HepG2 (cell line): ENCODE data around the gene NEK11. TPM values are rescaled to one million over a fixed set of nuclear protein-coding genes. Genes with fewer than 3 reads are reported as not detected.

ENCODE experiments used
- ATAC-seq: fragments of 200-7000 bp; cut with Tn5 transposase; 3 replicates; pipeline ENCODE4 v1.9.1; 2020; ENCODE audit warnings: mild to moderate bottlenecking, moderate library complexity
- BruUV-seq: library from RNA; stranded (reverse); fragments of 400-500 nt; replicated peaks from 2 replicates; lab custom pipeline; 2021; lab: Mats Ljungman, UMichigan
- CTCF ChIA-PET: fragments of 300-600 bp; formaldehyde crosslinking; extraction: SDS; loops from one replicate; lab custom pipeline; 2021; ENCODE audit warnings: low total read pairs, inconsistent platforms, low intra/inter-chr PET ratio; lab: Yijun Ruan, JAX
- POLR2A ChIA-PET: fragments of 350-600 bp; sonication (Branson Sonifier 250); formaldehyde crosslinking; loops from one replicate; lab custom pipeline; 2020; ENCODE audit warnings: antibody characterized with exemption, inconsistent platforms; lab: Yijun Ruan, JAX
- DNase-seq: peaks from one replicate; pipeline ENCODE4 v3.0.0-alpha.2; 2015; ENCODE audit warnings: low spot score
- FAIRE-seq: peaks from 3 replicates; lab custom pipeline; 2011; peaks lifted over from hg19 to GRCh38; lab: Jason Lieb, UNC
- H2AFZ ChIP-seq: one replicate; pipeline ENCODE4 v1.6.1; 2011; ENCODE audit warnings: low read length, inconsistent platforms
- H3K27ac ChIP-seq: fragments of 300-600 bp; 3 replicates; pipeline ENCODE4 v1.8.0; 2011; ENCODE audit warnings: mixed run types, mild to moderate bottlenecking, mixed read lengths, low read length, inconsistent platforms; ENCODE audit not compliant: insufficient read depth; ENCODE audit errors: extremely low read length
- H3K27me3 ChIP-seq, 2 experiments: fragments of 200-600 bp in 1 of 2; 2 replicates in 1 of 2; 3 replicates in 1 of 2; pipeline versions ENCODE4 v1.6.0 to v1.8.0; 2011; ENCODE audit warnings: low read length in 2 of 2, mild to moderate bottlenecking in 2 of 2, moderate library complexity in 2 of 2, inconsistent platforms in 1 of 2; ENCODE audit not compliant: insufficient read depth in 2 of 2, control insufficient read depth in 1 of 2
- H3K36me3 ChIP-seq, 2 experiments: fragments of 200-600 bp in 1 of 2; replicated peaks in 1 of 2; 2 replicates in 1 of 2; 3 replicates in 1 of 2; pipeline versions ENCODE4 v1.5.1 to v1.8.0; 2011; ENCODE audit warnings: low read length in 2 of 2, inconsistent platforms in 1 of 2; ENCODE audit not compliant: insufficient read depth in 2 of 2, control insufficient read depth in 1 of 2
- H3K4me1 ChIP-seq: 2 replicates; pipeline ENCODE4 v1.5.1; 2012; ENCODE audit warnings: low read length, inconsistent platforms; ENCODE audit not compliant: insufficient read depth
- H3K4me2 ChIP-seq: 2 replicates; pipeline ENCODE4 v1.6.0; 2011; ENCODE audit warnings: low read depth, low read length, inconsistent platforms
- H3K4me3 ChIP-seq, 3 experiments: fragments of 200-600 bp in 1 of 3; sonication (generic), shearing (Covaris generic) in 1 of 3; replicated peaks in 1 of 3; 2 replicates each; pipeline ENCODE4 v1.5.1; 2011 to 2016; ENCODE audit warnings: low read length in 3 of 3, inconsistent platforms in 2 of 3, low read depth in 2 of 3, mild to moderate bottlenecking in 2 of 3, control low read depth in 1 of 3, mixed read lengths in 1 of 3; ENCODE audit not compliant: insufficient read depth in 1 of 3
- H3K79me2 ChIP-seq: one replicate; pipeline ENCODE4 v1.6.1; 2011; ENCODE audit warnings: low read length, inconsistent platforms; ENCODE audit not compliant: insufficient read depth
- H3K9ac ChIP-seq: 2 replicates; pipeline ENCODE4 v1.6.0; 2011; ENCODE audit warnings: mild to moderate bottlenecking, low read depth, low read length, inconsistent platforms; ENCODE audit not compliant: insufficient read depth
- H3K9me3 ChIP-seq: 2 replicates; pipeline ENCODE4 v1.5.1; 2012; ENCODE audit warnings: mild to moderate bottlenecking, low read length
- H4K20me1 ChIP-seq: 2 replicates; pipeline ENCODE4 v1.6.0; 2011; ENCODE audit warnings: inconsistent platforms, mild to moderate bottlenecking, low read length, moderate library complexity; ENCODE audit not compliant: insufficient read depth
- KAT8 ChIP-seq: IDR thresholded peaks from 2 replicates; pipeline ENCODE4 v1.6.1; 2016; ENCODE audit warnings: missing genetic modification reagents, missing compliant biosample characterization
- LBX2 ChIP-seq: sonication (generic); formaldehyde crosslinking; IDR thresholded peaks from 2 replicates; pipeline ENCODE4 v1.5.0; 2020; ENCODE audit warnings: missing genetic modification reagents, mild to moderate bottlenecking, borderline replicate concordance
- NCOR1 ChIP-seq: fragments of 200-600 bp; sonication (generic); IDR thresholded peaks from 2 replicates; pipeline ENCODE4 v1.7.0; 2017; ENCODE audit warnings: antibody characterized with exemption, low read length, borderline replicate concordance
- SYNCRIP ChIP-seq: fragments of 200-400 bp; formaldehyde crosslinking; IDR thresholded peaks from 2 replicates; pipeline ENCODE4 v1.6.1; 2018; ENCODE audit warnings: mild to moderate bottlenecking, low read depth, low read length; ENCODE audit not compliant: insufficient read depth
- ZNF646 ChIP-seq: sonication (generic); formaldehyde crosslinking; IDR thresholded peaks from 2 replicates; pipeline ENCODE4 v1.9.0; 2021; ENCODE audit warnings: mild to moderate bottlenecking, missing genetic modification reagents
- ZNF710 ChIP-seq: sonication (generic); formaldehyde crosslinking; IDR thresholded peaks from 2 replicates; pipeline ENCODE4 v1.5.0; 2020; ENCODE audit warnings: mild to moderate bottlenecking, missing genetic modification reagents, borderline replicate concordance
- ZNF776 ChIP-seq: sonication (generic); formaldehyde crosslinking; IDR thresholded peaks from 2 replicates; pipeline ENCODE4 v1.4.0; 2020; ENCODE audit warnings: mild to moderate bottlenecking, missing genetic modification reagents
- ZNF780A ChIP-seq: sonication (generic); formaldehyde crosslinking; IDR thresholded peaks from 2 replicates; pipeline ENCODE4 v1.8.0; 2022; ENCODE audit warnings: mild to moderate bottlenecking, missing genetic modification reagents, moderate library complexity
- whole genome bisulfite sequencing: methylation state at CpG from one replicate; pipeline ENCODE4 v1.1.6; 2017; ENCODE audit warnings: low lambda C conversion rate; 5-methylcytosine and 5-hydroxymethylcytosine counted together
- in situ Hi-C: cut with HindIII; loops from 2 replicates; pipeline ENCODE4 v1.10.0; 2017; ENCODE audit warnings: low pct_unique_long_range_greater_than_20kb; ENCODE audit not compliant: extremely low pct_ligation_motif_present
- intact Hi-C: fragments of 100-400 bp; cut with micrococcal nuclease; formaldehyde crosslinking; loops from one replicate; pipeline ENCODE4 v1.10.0; 2022; ENCODE audit not compliant: unreplicated experiment
- polyA plus RNA-seq, 8 experiments: library from polyadenylated mRNA; depleted of rRNA in 3 of 8; stranded (reverse) in 7 of 8; unstranded in 1 of 8; fragments of >200 nt; fragmentation: Illumina TruSeq in 4 of 8; extraction: Trizol in 4 of 8; gene quantifications; 2 replicates each; pipeline versions ENCODE4 v1.2.1 to v1.2.3, GENCODE V29; 2011 to 2016; ENCODE audit warnings: low read depth in 4 of 8, missing spikeins in 1 of 8, mixed read lengths in 1 of 8; ENCODE audit not compliant: insufficient read depth in 1 of 8
- total RNA-seq, 5 experiments: library from RNA; depleted of rRNA; stranded (reverse); fragments of >200 nt; fragmentation: Illumina TruSeq; extraction: Trizol; gene quantifications; 2 replicates each; pipeline ENCODE4 v1.2.3, GENCODE V29; 2016; ENCODE audit warnings: low read depth in 1 of 5

The NEK11 gene
- total and polyA plus RNA-seq, 2 of the 13 experiments (the other 11 are each of a cell fraction or from before 2014, with no cell fraction given), result 0.95 to 2.2 TPM

GRCh38 chr3:131242201-131242600 lies 215.5 kb downstream of the NEK11 start:
- Histone ChIP-seq H3K9me3 (no peaks in the 10 kb centered on the region), H3K9ac (no peak overlapping the region), H3K4me2 (no peak overlapping the region), H4K20me1 (no peaks in the 10 kb centered on the region), H3K4me1 (no peaks in the 10 kb centered on the region), H2AFZ (no peak overlapping the region), H3K27me3 (no peaks in the 10 kb centered on the region), H3K27ac (no peak overlapping the region), H3K79me2 (no peaks in the 10 kb centered on the region), H3K4me3 (no peak overlapping the region), H3K36me3 (no peaks in the 10 kb centered on the region)
- ATAC-seq, result no peak
- no peak for FAIRE-seq
- ChIA-PET CTCF (no interaction called here), POLR2A (no interaction called here)
- 36% methylated on average over 3 of the region's 3 CpGs for WGBS
- no peak for TF ChIP-seq ZNF710 (CRISPR knock-in tag)
- no peak for TF ChIP-seq SYNCRIP
- TF ChIP-seq ZNF646 (CRISPR knock-in tag), result no peak
- TF ChIP-seq ZNF776 (CRISPR knock-in tag), result no peak
- no peak for TF ChIP-seq NCOR1
- TF ChIP-seq ZNF780A (CRISPR knock-in tag), result no peak
- TF ChIP-seq LBX2 (CRISPR knock-in tag), result no peak
- TF ChIP-seq KAT8 (CRISPR knock-in tag), result no peak
- BruUV-seq, result no TSS peak
- in situ Hi-C loops, result no loop called here
- intact Hi-C loops, result no loop called here
- no peak for DNase-seq
